GM19397 (cell line): ENCODE results near the gene CAMSAP3.
"Not testable (repeated sequence)": the region's sequence is repeated elsewhere in the genome, so short reads cannot be mapped to it uniquely, and the experiment has no call there.

Source experiments
- ATAC-seq: cut with Tn5 transposase; IDR thresholded peaks from one replicate; pipeline ENCODE4 v1.9.1; 2021; ENCODE audit warnings: mild to moderate bottlenecking, moderate library complexity; ENCODE audit not compliant: unreplicated experiment

The CAMSAP3 gene

DNA sequence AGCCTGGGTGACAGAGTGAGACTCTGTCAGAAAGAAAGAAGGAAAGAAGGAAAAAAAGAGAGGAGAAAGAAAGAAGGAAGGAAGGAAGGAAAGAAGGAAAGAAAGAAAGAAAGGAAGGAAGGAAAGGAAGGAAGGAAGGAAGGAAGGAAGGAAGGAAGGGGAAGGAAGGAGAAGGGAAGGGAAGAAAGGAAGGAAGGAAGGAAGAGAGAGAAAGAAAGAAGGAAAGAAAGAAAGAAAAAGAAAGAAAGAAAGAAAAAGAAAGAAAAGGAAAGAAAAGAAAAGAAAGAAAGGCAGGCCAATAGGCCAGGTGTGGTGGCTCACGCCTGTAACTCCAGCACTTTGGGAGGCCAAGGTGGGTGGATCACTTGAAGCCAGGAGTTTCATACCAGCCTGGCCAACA lies 18.2 kb upstream of the CAMSAP3 start:
- ATAC-seq = not testable (repeated sequence)

DNA sequence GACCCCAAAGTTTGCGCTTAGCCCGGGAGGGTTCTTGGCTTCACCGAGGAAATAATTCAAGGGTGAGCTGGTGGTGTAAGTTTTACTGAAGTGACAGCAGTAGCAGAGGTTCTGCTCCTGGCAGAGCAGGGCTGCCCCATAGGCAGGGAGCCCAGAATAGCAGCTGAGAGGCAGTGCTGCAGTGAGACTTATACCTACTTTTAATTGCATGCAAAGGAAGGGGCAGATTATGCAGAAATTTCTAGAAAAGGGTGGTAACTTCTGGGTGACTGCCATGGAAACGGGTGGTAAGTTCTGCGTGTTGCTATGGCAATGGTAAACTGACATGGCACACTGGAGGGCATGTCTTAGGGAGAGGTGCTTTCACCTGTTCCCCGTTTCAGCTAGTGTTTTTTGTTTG lies 17.5 kb upstream of the CAMSAP3 start:
- ATAC-seq = no peak

DNA sequence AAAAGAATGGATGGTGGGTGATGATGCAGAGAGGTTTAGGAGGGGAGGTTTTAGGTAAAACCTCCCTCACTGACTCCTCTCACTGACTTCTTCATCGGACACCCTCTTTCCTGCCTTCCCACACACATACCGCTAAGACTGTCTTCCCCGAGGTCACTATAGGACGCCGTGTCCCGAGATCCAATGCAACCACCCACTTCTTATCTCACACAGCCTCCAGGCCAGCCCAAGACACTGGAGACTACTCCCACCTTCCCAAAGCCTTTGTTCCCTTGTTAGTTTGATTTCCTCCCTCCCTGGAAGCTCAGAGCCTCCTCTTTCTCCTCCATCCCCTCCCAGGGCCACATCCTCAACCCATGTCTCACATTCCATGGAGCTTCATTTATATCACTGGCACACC lies 16.5 kb upstream of the CAMSAP3 start:
- no peak for ATAC-seq

DNA sequence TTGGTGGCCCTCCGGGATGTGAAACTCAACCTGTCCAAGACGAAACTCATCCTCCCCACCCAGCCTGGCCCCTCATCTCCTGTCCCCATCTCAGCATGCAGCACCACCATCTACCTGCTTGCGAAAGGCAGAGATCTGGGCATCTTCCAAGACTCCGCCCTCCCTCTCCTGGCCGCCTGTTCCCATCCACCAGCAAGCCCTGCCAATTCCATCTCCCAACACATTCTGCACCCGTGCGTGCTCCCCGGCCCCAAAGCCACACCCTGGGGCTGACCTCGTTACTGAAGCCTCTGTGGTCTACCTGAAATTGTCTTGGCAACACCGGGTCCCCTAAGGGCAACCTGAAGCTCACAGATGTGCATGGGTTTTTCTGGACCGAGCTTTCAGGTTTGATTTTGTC lies 13.2 kb upstream of the CAMSAP3 start:
- ATAC-seq = no peak

DNA sequence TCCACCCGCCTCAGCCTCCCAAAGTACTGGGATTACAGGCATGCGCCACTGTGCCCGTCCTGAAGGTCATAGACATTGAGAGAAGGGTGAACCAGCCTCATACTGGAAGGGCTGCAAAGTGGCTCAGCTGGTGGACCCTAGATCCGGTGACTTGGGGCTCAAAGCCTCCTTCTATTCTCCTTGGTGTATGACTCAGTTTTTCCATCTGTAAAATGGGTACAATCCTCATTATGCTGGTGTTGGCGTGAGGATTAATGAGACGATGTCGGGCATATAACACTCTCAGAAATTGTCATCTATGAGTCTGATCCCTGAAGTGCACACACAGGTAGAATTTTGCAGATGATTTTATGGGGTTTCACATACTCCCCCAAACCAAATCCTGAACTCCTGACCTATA lies 5.8 kb upstream of the CAMSAP3 start:
- no peak for ATAC-seq

DNA sequence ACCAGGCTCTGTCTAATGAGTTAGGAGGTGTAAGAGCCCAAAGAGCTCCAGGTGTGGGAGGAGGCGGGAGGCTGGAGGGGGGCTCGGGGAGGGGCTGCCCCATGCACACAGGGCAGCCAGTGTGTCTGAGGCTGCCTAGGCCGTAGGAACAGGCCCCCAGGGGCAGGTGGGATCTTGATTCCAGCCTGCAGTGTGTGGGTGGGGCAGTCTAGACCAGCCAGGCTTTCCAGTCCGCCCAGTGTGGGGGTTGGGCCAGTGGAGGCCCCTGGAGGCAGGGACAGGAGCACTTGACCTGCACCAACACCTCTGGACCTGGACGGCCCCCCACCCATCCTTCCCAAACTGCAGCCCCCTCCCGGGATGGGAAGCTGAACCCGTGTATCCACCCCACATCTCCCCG lies 5.4 kb upstream of the CAMSAP3 start:
- ATAC-seq = no peak

DNA sequence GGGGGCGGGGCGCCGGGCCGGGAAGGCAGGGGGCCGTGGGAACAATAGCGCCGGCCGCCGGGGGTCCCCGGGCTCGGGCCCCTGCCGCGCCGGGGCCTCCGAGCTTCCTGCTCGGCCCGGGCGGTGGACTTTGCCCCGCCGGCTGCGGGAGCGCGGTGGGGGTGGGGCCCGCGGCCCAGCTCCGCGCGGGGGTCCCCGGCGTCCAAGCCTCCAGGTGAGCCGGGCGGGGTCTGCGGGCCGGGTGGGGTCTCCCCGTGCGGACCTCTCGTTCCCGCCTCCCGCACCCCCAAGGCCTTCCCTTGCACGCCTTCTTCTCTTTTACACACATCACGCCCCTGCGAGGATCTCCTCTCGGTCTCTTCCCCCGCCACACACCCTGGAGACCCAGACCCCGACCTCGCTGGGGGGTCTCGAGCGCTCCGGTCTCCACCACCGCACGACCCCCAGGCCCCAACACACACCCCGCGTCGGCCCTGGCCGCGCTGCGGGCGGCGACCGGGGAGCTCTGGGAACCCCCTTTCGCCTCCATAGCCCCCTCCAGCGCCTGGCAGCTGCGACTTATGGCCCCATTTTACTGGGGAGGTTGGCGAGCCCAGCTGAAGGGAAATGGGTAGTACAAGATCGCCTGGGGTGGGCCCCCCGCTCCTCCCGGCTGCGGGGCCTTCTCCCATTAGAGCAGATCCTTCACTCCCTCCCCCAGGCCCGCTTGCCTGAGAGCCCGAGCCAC lies 711 bp downstream of the CAMSAP3 start:
- no peak for ATAC-seq

DNA sequence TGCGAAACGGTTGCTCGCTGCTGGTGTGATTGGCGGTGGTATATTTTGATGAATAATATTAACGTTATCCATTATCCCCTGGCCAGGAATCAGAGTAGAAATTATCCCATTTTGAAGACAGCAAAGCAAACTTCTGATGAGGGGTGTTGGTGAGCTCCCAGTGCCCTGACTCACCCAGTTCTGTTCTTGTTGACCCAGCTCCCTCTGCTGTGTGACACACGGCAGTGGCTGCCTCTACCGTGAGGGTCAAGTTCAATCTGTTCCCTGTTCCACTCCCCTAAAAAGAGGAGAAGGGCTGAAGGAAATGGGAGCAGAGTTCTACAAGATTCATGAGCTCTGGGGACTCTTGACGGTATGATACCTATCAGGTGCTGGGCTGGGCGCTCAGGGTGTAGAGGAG lies 2.0 kb downstream of the CAMSAP3 start:
- ATAC-seq = no peak

DNA sequence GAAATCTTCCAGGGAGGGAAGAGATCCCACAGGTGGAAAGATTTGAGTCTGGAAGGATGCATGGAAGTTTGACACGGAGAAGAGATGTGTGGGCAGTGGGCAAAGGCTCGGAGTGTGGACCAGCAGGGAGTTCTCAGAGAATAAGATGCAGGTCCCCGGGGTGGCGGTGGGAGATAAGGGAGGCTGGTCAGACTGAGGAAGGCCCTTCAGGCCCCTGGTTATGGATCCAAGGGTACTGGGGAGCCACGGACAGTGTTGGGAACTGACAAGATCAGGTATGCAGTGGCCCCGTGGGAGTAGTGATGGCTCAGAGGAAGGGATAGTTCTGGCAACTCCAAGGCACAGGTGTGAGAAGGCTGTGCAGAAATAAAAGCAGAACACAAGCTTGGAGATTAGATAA lies 2.5 kb downstream of the CAMSAP3 start:
- no peak for ATAC-seq

DNA sequence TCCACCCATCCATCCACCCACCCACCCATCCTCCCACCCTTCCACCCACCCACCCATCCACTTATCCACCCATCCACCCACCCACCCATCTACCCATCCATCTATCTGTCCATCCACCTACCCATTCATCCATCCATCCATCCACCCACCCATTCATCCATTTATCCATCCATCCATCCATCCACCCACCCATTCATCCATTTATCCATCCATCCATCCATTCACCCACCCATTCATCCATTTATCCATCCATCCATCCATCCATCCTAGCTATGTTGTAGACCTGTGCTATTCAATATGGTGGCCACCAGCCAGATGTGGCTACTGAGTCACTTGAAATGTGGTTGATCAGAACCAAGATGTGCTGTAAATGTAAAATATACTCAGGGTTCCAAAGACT lies 5.1 kb downstream of the CAMSAP3 start:
- no peak for ATAC-seq

DNA sequence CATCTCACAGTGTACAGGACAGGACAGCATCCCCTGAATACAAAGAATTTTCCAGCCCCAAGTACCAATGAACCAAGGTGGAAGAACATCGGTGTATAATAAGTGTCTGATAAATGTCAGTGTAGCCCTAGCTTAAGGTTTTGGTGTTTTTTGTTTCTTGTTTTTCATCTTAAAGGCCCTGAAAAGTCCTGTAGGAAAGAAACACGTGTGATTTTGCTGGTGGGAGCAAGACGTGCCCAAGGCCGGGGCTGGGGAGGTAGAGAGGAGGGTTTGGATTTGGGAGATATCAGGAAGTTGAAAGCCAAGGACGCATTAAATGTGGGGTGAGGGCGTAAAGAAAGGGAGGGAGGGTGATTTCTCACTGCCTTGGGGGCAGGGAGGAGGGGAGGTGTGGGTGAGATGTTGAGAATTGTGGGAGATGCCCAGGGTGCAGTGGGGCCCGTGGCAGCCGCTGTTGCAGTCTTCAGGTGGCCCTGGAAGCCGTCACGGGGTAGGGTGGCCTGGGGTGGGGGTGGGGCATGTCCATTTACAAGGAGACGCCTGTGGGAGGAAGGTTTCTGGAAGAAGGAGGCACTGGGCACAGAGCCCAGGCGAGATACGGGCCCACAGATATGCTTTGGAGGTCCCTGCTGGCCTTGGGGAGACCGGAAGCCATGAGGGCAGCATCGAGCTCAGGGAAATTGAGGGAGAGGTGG lies 6.7 kb downstream of the CAMSAP3 start:
- ATAC-seq = no peak

DNA sequence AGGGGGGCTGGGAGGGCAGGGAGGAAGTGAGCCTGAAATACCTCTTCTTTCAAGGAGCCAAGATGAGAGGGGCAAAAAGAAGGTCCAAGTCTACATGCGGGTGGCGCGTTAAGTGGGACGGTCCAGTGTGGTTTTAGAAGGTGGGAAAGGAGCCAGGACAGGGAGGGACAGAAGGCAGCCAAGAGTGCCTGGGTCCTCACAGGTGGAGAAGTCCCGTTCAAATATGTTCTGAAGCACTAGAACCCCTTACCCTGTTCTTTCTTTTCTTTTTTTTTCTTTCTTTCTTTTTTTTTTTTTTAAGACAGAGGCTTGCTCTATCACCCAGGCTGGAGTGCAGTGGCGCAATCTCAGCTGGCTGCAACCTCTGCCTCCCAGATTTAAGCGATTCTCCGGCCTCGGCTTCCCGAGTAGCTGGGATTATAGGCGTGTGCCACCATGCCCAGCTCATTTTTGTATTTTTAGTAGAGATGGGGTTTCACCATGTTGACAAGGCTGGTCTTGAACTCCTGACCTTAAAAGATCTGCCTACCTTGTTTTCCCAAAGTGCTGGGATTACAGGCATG lies 7.4 kb downstream of the CAMSAP3 start:
- ATAC-seq = no peak

DNA sequence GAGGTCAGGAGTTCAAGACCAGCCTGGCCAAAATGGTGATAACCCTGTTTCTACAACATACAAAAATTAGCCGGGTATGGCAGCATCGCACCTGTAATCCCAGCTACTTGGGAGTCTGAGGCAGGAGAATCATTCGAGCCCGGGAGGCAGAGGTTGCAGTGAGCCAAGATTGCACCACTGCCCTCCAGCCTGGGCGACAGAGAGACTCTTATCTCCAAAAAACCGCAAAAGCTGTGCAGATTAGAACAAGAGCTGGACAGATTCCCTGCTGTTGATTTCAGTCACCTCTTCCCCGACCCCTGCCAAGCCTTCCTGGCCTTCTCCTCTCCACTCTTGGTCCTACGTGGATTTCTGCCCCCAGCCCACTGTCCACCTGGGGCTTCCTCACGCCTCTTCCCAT lies 8.3 kb downstream of the CAMSAP3 start:
- ATAC-seq = no peak

DNA sequence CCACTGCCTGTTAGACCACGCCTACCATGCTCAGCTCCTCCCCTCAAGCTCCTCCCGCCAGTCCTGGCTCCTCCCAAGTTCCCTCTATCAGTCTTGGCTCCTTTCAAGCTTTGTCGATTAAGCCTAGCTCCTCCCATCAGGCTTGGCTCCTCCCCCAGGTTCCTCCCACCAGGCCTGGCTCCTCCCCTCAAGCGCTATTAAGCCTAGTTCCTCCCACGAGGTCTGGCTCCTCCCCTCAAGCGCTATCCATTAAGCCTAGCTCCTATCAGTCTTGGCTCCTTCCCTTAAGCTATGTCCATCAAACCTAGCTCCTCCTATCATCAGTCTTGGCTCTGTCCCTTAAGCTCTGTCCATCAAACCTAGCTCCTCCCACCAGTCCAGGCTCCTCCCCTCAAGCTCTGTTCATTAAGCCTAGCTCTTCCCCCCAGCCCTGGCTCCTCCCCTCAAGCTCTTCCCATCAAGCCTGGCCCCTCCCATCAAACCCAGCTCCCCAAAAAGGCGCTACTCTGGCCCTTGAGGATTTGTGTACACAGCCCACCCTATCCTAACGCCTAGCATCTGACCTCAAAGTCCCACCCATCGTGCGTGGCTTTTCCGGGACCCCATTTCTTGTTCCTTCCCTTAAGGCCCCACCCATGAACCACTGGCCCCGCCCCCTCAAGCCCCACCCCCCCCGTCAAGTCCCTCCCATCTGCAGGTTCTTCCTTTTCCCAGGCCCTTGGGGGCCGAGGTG lies 10.0 kb downstream of the CAMSAP3 start:
- ATAC-seq = no peak

DNA sequence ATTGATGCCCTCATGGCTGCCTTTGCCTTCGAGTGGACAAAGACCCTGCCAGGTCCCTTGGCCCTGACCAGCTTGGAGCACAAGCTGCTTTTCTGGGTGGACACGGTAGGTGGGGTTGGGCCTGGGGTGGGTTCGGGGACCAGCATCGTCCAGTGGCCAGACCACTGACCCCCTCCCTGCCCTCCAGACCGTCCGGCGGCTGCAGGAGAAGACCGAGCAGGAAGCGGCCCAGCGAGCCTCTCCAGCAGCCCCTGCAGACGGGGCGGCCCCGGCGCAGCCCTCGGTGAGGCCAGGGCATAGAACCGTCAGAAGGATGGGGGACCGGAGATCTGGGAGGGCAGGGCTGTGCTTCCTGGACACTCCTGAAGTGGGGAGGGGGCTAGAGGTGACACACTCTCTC lies 10.6 kb downstream of the CAMSAP3 start:
- no peak for ATAC-seq

DNA sequence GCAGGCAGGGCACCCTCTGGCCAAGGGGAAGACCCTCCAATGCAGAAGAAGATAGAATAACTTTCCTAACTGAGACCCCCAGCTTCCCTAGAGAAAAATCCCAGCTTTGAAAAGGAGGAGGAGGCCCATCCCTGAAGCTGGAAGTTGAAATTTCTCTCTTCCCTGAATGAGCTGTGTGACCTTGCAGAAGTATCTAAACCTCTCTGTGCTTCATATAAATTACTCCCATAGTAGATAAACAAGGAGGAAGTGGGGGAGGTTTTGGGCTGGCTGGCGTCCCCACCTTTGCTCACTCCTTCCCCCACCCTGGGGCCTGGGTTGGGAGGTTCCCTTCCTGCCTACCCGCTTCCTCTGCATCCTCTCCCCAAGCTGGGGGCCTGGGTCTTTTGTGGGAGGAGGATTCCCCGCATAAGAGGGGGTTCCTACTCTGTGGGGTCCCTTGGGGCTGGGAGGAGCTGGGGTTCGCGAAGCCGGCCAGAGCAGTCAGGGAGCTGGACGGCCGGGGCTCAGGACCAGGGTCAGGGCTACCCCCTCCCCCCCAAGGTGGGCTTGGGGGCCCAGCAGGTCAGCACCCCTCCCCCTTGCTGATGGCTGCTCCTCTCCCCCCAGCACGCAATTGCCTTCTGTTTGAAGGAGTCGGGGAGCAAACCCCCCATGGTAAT lies 11.7 kb downstream of the CAMSAP3 start:
- no peak for ATAC-seq

DNA sequence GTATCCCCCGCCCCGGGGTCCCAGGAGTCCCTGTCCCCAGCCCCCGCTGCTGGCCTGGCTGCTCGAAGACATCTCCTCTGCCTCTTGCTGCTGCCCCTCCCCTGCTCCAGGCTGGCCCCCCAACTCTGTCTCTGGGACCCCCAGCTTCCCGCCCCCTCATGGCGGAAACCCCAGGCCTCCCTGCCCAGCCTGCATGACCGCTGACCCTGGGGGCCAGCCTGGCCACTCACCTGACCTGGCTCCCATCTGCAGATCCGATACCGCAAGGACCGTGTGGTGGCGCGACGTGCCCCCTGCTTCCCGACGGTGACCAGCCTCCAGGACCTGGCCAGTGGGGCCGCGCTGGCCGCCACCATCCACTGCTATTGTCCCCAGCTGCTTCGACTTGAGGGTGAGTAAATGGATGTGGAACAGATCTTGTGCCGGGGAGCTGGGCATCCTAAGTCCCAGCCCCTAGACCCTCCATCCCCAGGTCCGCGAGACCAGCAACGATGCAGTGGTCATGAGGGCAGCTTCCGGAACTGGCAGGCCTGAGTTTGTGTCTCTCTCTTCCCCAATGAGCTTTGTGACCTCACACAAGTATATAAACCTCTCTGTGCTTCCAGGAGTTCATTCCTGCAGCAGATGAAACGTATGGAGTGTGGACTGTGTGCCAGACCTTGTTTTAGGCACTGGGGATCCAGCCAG lies 12.4 kb downstream of the CAMSAP3 start:
- ATAC-seq = no peak

DNA sequence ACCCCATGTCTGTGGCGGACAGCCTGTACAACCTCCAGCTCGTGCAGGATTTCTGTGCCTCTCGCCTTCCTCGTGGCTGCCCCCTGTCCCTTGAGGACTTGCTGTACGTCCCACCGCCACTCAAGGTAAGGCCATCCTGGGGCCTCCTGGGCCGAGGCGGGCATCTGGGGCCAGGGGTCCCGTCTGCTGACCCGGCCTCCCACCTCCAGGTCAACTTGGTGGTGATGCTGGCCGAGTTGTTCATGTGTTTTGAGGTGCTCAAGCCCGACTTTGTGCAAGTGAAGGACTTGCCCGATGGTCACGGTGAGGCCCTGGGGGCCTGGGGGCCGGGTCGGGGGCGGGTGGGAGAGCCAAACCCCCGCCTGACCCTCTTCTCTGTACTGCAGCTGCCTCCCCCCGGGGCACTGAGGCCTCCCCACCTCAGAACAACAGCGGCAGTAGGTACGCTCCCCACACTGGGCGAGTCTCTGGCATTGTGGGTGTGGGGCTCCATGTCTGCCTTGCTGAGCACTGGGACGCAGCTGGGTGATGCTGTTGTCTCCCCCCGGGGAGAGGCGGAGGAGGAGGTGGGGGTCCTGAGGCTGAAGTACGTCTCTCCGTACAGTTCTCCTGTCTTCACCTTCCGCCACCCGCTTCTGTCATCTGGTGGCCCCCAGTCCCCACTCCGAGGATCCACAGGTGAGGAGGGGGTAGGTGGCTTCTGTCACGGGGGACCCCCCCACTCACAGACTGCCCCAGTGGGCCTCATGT lies 15.0 kb downstream of the CAMSAP3 start:
- no peak for ATAC-seq

DNA sequence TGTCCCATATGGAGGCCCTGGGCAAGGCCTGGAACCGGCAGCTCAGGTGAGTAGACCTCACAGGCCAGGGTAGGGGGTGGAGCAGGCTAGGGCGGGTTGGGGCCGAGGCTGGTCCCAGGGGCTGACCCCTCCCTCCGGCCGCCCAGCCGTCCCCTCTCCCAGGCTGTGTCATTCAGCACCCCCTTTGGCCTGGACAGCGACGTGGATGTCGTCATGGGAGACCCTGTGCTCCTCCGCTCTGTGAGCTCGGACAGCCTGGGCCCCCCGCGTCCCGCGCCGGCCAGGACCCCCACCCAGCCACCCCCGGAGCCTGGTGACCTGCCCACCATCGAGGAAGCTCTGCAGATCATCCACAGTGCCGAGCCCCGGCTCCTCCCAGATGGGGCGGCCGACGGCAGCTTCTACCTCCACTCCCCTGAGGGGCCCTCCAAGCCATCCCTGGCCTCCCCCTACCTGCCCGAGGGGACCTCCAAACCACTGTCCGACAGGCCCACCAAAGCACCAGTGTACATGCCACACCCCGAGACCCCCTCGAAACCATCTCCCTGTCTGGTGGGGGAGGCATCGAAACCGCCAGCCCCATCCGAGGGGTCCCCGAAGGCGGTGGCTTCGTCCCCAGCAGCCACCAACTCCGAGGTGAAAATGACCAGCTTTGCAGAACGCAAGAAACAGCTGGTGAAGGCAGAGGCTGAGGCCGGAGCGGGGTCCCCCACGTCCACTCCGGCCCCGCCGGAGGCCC lies 16.0 kb downstream of the CAMSAP3 start:
- no peak for ATAC-seq
